Fibroblast of mammary gland (primary cell): Measurements from ENCODE around the gene CIAO3.

Experiments
- DNase-seq: peaks from one replicate; pipeline ENCODE4 v3.0.0-alpha.2; 2010; ENCODE audit warnings: low read depth
- H3K4me3 ChIP-seq: 2 replicates; pipeline ENCODE4 v1.5.1; 2011; ENCODE audit warnings: low read depth, mild to moderate bottlenecking, low read length, moderate library complexity; ENCODE audit not compliant: control insufficient read depth
- CTCF ChIP-seq: conservative IDR thresholded peaks from 2 replicates; pipeline ENCODE4 v1.5.1; 2011; ENCODE audit warnings: low read depth, low read length, inconsistent platforms; ENCODE audit not compliant: control insufficient read depth, insufficient read depth

The CIAO3 gene

DNA sequence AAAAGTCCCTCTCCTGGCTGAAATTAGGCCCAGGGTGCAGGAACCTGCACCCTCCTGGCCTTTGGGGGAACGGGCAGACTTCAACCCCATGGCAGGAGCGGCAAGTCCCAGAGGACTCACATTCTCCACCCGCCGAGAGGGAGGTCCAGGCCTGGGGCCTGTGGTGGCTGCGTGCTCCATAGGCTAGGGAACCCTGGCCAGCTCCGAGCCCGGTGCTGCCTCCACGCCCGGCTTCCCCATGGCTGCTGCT is 14.7 kb downstream of the CIAO3 start:
- DNase-seq: no peak
- no peak overlapping the region for H3K4me3 ChIP-seq
- no peak for TF ChIP-seq CTCF

DNA sequence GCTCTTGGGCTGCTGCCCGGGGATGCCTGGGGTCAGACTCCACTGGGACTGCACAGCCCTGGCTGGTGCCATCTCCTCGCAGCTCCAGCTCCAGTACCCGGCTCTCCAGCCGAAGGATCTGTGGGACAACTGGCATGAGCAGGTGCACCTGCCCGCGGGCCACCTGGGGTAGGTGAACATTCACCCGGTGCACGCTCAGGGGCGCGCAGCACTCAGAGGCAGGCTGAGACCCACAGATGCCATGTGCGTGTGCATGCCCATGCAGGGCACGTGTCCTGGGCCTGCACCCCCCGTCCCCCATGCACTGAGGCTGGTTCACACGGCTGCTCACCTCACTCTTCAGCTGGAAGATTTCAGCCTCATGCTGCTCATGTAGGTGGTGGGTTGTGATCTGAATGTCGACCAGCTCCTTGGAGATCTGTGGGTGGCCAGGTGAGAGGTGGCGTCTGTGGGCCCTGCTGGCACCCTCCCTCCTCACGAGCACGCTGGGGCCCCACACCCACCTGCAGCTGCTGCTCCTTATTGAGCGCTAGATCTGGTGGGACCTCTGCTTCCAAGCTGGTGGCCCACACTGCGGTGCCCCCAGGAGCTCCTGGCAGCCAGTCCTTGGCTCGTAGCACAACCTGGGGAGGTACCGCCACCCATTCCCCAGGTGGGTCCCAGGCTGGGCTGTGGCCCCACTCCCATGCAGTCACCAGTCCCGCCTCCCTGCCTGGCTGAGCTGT is 15.2 kb downstream of the CIAO3 start:
- TF ChIP-seq CTCF: no peak
- no peak overlapping the region for H3K4me3 ChIP-seq
- DNase-seq: no peak

GRCh38 chr16:725041-725376 is 15.8 kb downstream of the CIAO3 start:
- DNase-seq: no peak
- TF ChIP-seq CTCF: no peak
- H3K4me3 ChIP-seq: no peak overlapping the region

- H3K4me3 ChIP-seq: no peak overlapping the region
- TF ChIP-seq CTCF: no peak
- no peak for DNase-seq
Measured at GRCh38 chr16:724188-725040, 16.4 kb downstream of the CIAO3 start.

DNA sequence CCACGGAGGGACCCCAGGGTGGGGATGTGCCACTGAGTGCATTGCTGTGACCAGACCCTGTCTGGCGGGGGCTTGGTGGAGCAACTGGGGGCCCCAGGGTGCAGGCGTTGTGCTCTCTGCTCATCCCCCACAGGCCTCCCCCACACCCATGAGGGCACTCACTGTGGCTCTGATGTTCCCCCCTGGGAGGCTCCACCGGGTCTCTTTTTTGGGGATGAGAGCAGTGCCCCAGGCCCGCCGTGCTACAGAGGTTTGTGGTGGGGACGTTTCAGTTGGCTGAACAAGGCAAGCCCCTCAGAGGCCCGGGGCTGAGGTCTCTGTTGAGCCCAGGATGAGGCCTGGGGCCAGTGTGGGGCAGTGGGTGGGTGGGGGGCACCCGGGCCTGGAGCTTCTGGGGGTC is 17.1 kb downstream of the CIAO3 start:
- TF ChIP-seq CTCF: no peak
- no peak overlapping the region for H3K4me3 ChIP-seq

DNA sequence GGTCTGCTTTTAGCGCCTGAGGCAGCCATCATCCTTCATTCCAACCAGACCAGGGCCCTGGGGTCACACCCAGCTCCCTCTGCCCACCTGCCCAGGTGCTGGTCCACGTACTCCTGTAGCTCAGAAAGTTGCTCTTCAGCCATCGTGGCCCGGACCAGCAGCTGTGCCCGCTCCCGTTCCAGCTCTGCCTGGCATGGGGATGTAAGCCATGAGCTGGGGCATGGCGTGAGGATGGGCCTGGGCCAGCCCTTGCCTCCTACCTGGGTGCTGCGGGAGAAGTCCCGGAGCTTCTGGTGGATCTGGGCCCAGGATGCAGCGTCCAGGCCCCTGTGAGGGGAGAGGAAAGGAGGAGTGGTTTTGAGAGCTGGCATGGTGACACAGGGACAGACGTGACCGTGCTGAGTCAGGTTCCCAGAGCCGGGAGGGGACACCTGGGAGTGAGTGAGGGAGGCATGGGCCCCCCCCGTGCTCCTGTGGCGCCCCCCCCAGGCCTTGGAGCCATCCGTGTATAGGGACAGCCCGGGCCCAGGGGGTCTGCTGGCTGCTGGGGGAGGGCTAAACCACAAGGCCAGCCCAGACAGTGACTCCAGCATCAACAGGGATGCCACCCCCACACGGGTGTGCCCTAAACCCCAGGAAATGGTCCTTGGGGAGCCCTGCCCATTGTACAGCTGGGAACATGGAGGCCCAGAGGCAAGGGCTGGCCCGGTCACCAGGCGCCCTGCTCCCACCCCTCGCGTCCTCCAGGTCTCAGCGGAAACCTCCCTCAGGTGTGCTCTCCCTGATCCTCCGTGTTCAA is 17.8 kb downstream of the CIAO3 start:
- no peak for TF ChIP-seq CTCF
- no peak for DNase-seq
- H3K4me3 ChIP-seq: no peak overlapping the region

More for the DNA sequence above, 17.1 kb downstream of the CIAO3 start:
- no peak for DNase-seq
